SU-DHL-6 (cell line): ENCODE results near the gene SHISA4.

Experiments
- H2AFZ ChIP-seq: fragments of 200-600 bp; sonication (generic); 2 replicates; pipeline ENCODE4 v1.6.1; 2014; ENCODE audit warnings: low read depth, mild to moderate bottlenecking, moderate library complexity, mixed read lengths, antibody characterized with exemption, low read length; ENCODE audit not compliant: severe bottlenecking
- H3F3A ChIP-seq: fragments of 200-600 bp; shearing (Covaris generic); 2 replicates; pipeline ENCODE4 v1.6.0; 2016; ENCODE audit warnings: antibody characterized with exemption, mild to moderate bottlenecking; ENCODE audit not compliant: insufficient read depth
- H3K27ac ChIP-seq: fragments of 200-600 bp; sonication (generic); 2 replicates; pipeline ENCODE4 v1.5.1; 2016; ENCODE audit warnings: low read depth, mild to moderate bottlenecking, low read length, moderate library complexity, mixed read lengths
- H3K27me3 ChIP-seq: fragments of 200-600 bp; sonication (generic), shearing (Covaris generic); 2 replicates; pipeline ENCODE4 v1.6.0; 2014; ENCODE audit warnings: mild to moderate bottlenecking, low read length
- H3K36me3 ChIP-seq: fragments of 200-600 bp; sonication (generic); 2 replicates; pipeline ENCODE4 v1.6.1; 2014; ENCODE audit warnings: mild to moderate bottlenecking, low read length, mixed read lengths
- H3K4me2 ChIP-seq: fragments of 300-600, 200-600 bp; shearing (Covaris generic), sonication (generic); 2 replicates; pipeline ENCODE4 v1.6.0; 2014; ENCODE audit warnings: low read length, low read depth, mild to moderate bottlenecking; ENCODE audit not compliant: poor library complexity, severe bottlenecking
- H3K4me3 ChIP-seq: fragments of 200-600 bp; sonication (generic); 2 replicates; pipeline ENCODE4 v1.5.1; 2014; ENCODE audit warnings: antibody characterized with exemption, low read length, mild to moderate bottlenecking, mixed read lengths; ENCODE audit not compliant: insufficient read depth, poor library complexity, severe bottlenecking
- H3K79me2 ChIP-seq: fragments of 200-600 bp; sonication (generic); 2 replicates; pipeline ENCODE4 v1.6.1; 2014; ENCODE audit warnings: mild to moderate bottlenecking, low read length, moderate library complexity; ENCODE audit not compliant: insufficient read depth
- H3K9ac ChIP-seq: fragments of 200-600 bp; sonication (generic); 2 replicates; pipeline ENCODE4 v1.7.0; 2014; ENCODE audit warnings: mild to moderate bottlenecking, low read length
- H3K9me2 ChIP-seq: fragments of 200-600 bp; sonication (generic); replicated peaks from 2 replicates; pipeline ENCODE4 v1.6.1; 2014; ENCODE audit warnings: low read length; ENCODE audit not compliant: insufficient read depth
- H3K9me3 ChIP-seq: fragments of 200-600 bp; sonication (generic); 2 replicates; pipeline ENCODE4 v1.6.1; 2014; ENCODE audit warnings: low read length, mixed read lengths; ENCODE audit not compliant: insufficient read depth
- H4K20me1 ChIP-seq: fragments of 200-600 bp; sonication (generic); 2 replicates; pipeline ENCODE4 v1.6.1; 2014; ENCODE audit warnings: low read depth, mild to moderate bottlenecking, antibody characterized with exemption, low read length, moderate library complexity, mixed read lengths
- CTCF ChIP-seq: fragments of 200-600 bp; sonication (generic); IDR thresholded peaks from one replicate; pipeline ENCODE4 v1.5.1; 2017; ENCODE audit warnings: antibody characterized with exemption, mild to moderate bottlenecking, low read length, moderate library complexity; ENCODE audit not compliant: insufficient read depth, poor library complexity, severe bottlenecking
- EZH2phosphoT487 ChIP-seq: fragments of 200-600 bp; sonication (generic), shearing (Covaris generic); conservative IDR thresholded peaks from 2 replicates; pipeline ENCODE4 v1.6.1; 2018; ENCODE audit warnings: mild to moderate bottlenecking, antibody characterized with exemption, low read length, moderate library complexity, mixed read lengths

The SHISA4 gene

DNA sequence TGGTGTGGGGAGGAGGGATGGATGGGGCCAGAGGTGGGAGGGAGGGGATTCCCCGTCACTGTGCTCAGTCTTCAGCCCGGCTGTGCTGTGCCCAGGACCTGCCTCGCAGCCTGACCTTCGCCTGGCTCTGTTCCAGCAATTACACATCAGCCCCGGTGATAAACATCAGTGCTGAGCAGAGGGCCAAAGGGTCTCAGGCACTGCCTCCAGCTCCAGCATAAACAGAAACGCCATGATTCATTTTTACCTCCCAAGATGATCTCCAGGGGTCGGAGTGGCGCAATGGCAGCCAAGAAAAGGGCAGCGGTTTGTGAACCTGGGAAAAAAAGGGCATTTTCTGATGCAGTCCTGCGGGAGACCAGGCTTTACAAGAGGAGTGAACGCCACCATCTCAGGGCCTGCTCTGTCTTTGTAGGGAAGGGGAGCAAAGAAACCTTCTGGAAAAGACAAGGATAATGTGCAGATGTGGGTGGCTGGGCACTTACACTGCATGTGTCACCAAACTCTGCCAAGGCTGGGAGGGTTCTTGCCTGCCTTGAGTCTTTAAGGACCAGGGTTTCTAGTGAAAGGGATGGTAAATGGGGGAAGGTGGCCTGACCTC is 28.1 kb downstream of the SHISA4 start:
- TF ChIP-seq CTCF (no peak), EZH2phosphoT487 (no peak)
- no peak overlapping the region for H3K4me3 ChIP-seq
- H3K9me2 ChIP-seq, result no peaks in the 10 kb centered on the region
- H2AFZ ChIP-seq, result no peak overlapping the region
- no peak overlapping the region for H3K27ac ChIP-seq
- H4K20me1 ChIP-seq, result no peaks in the 10 kb centered on the region
- no peaks in the 10 kb centered on the region for H3K27me3 ChIP-seq
- H3K79me2 ChIP-seq, result no peaks in the 10 kb centered on the region
- no peaks in the 10 kb centered on the region for H3K36me3 ChIP-seq
- H3F3A ChIP-seq, result no peaks in the 10 kb centered on the region
- H3K9ac ChIP-seq, result no peak overlapping the region
- no peak overlapping the region for H3K4me2 ChIP-seq
- no peaks in the 10 kb centered on the region for H3K9me3 ChIP-seq

GRCh38 chr1:201917362-201918033 is 28.8 kb downstream of the SHISA4 start:
- H3F3A ChIP-seq, result no peaks in the 10 kb centered on the region
- TF ChIP-seq EZH2phosphoT487, result no peak
- TF ChIP-seq CTCF, result no peak
- H3K4me3 ChIP-seq, result no peak overlapping the region
- no peaks in the 10 kb centered on the region for H3K36me3 ChIP-seq
- no peaks in the 10 kb centered on the region for H3K9me3 ChIP-seq
- H3K79me2 ChIP-seq, result no peaks in the 10 kb centered on the region
- no peaks in the 10 kb centered on the region for H3K27me3 ChIP-seq
- H2AFZ ChIP-seq, result no peak overlapping the region
- no peaks in the 10 kb centered on the region for H3K9me2 ChIP-seq
- H3K9ac ChIP-seq, result no peak overlapping the region
- H3K27ac ChIP-seq, result no peak overlapping the region
- no peak overlapping the region for H3K4me2 ChIP-seq
- H4K20me1 ChIP-seq, result no peaks in the 10 kb centered on the region

GRCh38 chr1:201918343-201918742 is 29.6 kb downstream of the SHISA4 start:
- Histone ChIP-seq H3K9me3 (no peaks in the 10 kb centered on the region), H3K27me3 (no peaks in the 10 kb centered on the region), H3K9ac (no peak overlapping the region), H3K27ac (no peak overlapping the region), H3K4me2 (no peak overlapping the region), H3K36me3 (no peaks in the 10 kb centered on the region), H3K79me2 (no peaks in the 10 kb centered on the region), H2AFZ (no peak overlapping the region), H3F3A (no peaks in the 10 kb centered on the region), H3K4me3 (no peak overlapping the region), H3K9me2 (no peaks in the 10 kb centered on the region), H4K20me1 (no peaks in the 10 kb centered on the region)
- no peak for TF ChIP-seq EZH2phosphoT487
- TF ChIP-seq CTCF, result no peak
